Upper lobe of left lung (tissue), 6 donors: ENCODE results near the gene PLAC9. TPM values are rescaled to one million over a fixed set of nuclear protein-coding genes. Genes with fewer than 3 reads are reported as not detected.

ENCODE experiments used
- ATAC-seq, 2 donors: fragments of 200-7000 bp; cut with Tn5 transposase; one replicate each; pipeline ENCODE4 v1.9.1; 2022; ENCODE audit warnings: mild to moderate bottlenecking in 2 of 2, moderate library complexity in 2 of 2; ENCODE audit not compliant: low FRiP score in 2 of 2
- DNase-seq, 2 donors: peaks; one replicate each; pipeline ENCODE4 v3.0.0-alpha.2; 2019 to 2020
- H3K27ac ChIP-seq, 4 donors: fragments of 200-600 bp; sonication (generic); one replicate each; pipeline ENCODE4 v1.5.1; 2016 to 2019
- H3K27me3 ChIP-seq, 4 donors: fragments of 200-600 bp; sonication (generic); one replicate each; pipeline ENCODE4 v1.5.1; 2017 to 2019
- H3K36me3 ChIP-seq, 4 donors: fragments of 200-600 bp; sonication (generic); one replicate each; pipeline ENCODE4 v1.5.1; 2016 to 2019
- H3K4me1 ChIP-seq, 4 donors: fragments of 200-600 bp; sonication (generic); one replicate each; pipeline ENCODE4 v1.5.1; 2018 to 2019
- H3K4me3 ChIP-seq, 4 donors: fragments of 200-600 bp; sonication (generic); one replicate each; pipeline ENCODE4 v1.5.1; 2017 to 2019; ENCODE audit warnings: mild to moderate bottlenecking in 2 of 4, moderate library complexity in 1 of 4
- H3K9me3 ChIP-seq, 4 donors: fragments of 200-600 bp; sonication (generic); one replicate each; pipeline ENCODE4 v1.5.1; 2018 to 2019
- CTCF ChIP-seq, 6 experiments: fragments of 450-650 bp in 4 of 6; fragments of 200-600 bp in 2 of 6; sonication (generic) in 2 of 6; IDR thresholded peaks; one replicate each; pipeline ENCODE4 v1.5.1; 2016 to 2019; ENCODE audit warnings: antibody characterized with exemption in 6 of 6
- EP300 ChIP-seq, 4 donors: sonication (generic); formaldehyde crosslinking; IDR thresholded peaks; one replicate each; pipeline ENCODE4 v1.5.1; 2017; ENCODE audit warnings: antibody characterized with exemption in 4 of 4, control low read depth in 2 of 4
- POLR2A ChIP-seq, 4 donors: fragments of 450-650 bp; IDR thresholded peaks; one replicate each; pipeline ENCODE4 v1.5.1; 2016 to 2017; ENCODE audit warnings: antibody characterized with exemption in 4 of 4, mild to moderate bottlenecking in 2 of 4
- POLR2AphosphoS5 ChIP-seq, 2 donors: sonication (generic); formaldehyde crosslinking; IDR thresholded peaks; one replicate each; pipeline ENCODE4 v1.5.1; 2017; ENCODE audit warnings: antibody characterized with exemption in 2 of 2
- WGBS, 2 donors: methylation state at CpG; one replicate each; pipeline ENCODE4 v1.1.5; 2017 to 2018; 5-methylcytosine and 5-hydroxymethylcytosine counted together
- total RNA-seq, 6 donors: library from RNA; depleted of rRNA in 4 of 6; stranded (reverse); fragments of >200 nt in 4 of 6; gene quantifications; one replicate each; pipeline versions ENCODE4 v1.1.0 to v1.2.1, GENCODE V29; 2016 to 2021
- donor health status: DM: no; HTN: no; CAD: no; lungs with moderate emphysema.
- donor health status: DM: no; HTN: yes; CAD: no; lungs with severe emphysema.

Gene PLAC9
- total RNA-seq, 6 donors from 2014 or later = 7.9 to 82.9 (median 26.5) TPM; not detected in 2

GRCh38 chr10:80173466-80173865, 40.9 kb downstream of the PLAC9 start:
- H3K4me3 ChIP-seq = no peak overlapping the region
- H3K36me3 ChIP-seq = peaks cover 0 to 48% (median 19%) of the 10 kb centered on the region in 4 donors
- 34 to 61% methylated on average over 2 to 6 of the region's 6 CpGs for WGBS, 2 donors
- H3K4me1 ChIP-seq = peaks cover 45 to 82% (median 56%) of the 10 kb centered on the region in 4 donors
- DNase-seq (no peak), ATAC-seq (no peak)
- H3K27me3 ChIP-seq = no peaks in the 10 kb centered on the region
- TF ChIP-seq CTCF (IDR thresholded peaks at IDR 0.05) (no peak), POLR2AphosphoS5 (IDR thresholded peaks at IDR 0.05) (no peak), EP300 (IDR thresholded peaks at IDR 0.05) (no peak), POLR2A (IDR thresholded peaks at IDR 0.05) (no peak)
- peak overlapping the region in 1 of 4 donors; percentile 35 for H3K27ac ChIP-seq
- no peaks in the 10 kb centered on the region for H3K9me3 ChIP-seq

DNA sequence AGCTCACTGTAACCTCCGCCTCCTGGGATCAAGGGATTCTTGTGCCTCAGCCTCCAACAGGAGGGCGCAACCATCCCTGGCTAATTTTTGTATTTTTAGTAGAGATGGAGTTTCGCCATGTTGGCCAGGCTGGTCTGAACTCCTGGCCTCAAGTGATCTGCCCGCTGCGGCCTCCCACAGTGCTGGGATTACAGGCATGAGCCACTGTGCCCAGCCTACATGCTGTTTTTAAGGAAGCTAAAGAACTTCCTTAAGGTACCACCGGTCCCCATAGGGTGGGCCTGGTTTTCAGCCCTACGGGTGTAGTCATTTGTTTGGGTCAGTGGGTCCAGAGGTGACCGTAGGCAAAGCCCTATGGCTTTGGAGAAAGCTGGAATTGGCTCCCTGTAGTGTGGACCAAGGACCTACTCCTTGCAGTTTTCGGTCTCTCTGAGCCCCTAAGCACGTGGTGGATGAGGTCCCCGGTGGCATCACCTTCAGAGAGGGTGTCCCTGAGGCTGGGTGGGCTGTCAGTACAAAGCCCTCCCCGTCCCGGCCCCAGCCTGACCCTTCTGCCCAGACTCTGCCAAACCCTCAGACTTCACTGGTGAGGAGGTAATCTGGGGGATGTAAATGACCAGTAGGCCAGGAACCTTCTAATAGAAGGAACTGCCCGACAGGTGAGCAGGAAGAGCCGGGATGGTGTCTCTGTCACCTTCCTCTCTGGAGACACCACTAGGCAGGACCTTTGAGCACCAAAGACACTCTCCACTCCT, 42.3 kb downstream of the PLAC9 start:
- peaks cover 0 to 39% (median 13%) of the 10 kb centered on the region in 4 donors for H3K36me3 ChIP-seq
- DNase-seq (no peak), ATAC-seq (no peak)
- WGBS, 2 donors = 88 to 96% methylated on average over 7 to 15 of the region's 15 CpGs
- no peaks in the 10 kb centered on the region for H3K9me3 ChIP-seq
- no peaks in the 10 kb centered on the region for H3K27me3 ChIP-seq
- no peak overlapping the region for H3K4me3 ChIP-seq
- H3K4me1 ChIP-seq = peaks cover 45 to 75% (median 58%) of the 10 kb centered on the region in 4 donors
- TF ChIP-seq EP300 (IDR thresholded peaks at IDR 0.05) = no peak
- TF ChIP-seq CTCF (IDR thresholded peaks at IDR 0.05) = no peak
- no peak for TF ChIP-seq POLR2AphosphoS5 (IDR thresholded peaks at IDR 0.05)
- no peak for TF ChIP-seq POLR2A (IDR thresholded peaks at IDR 0.05)
- H3K27ac ChIP-seq = no peak overlapping the region

GRCh38 chr10:80176526-80176925, 44.0 kb downstream of the PLAC9 start:
- Histone ChIP-seq H3K4me3 (no peak overlapping the region), H3K4me1 (peaks cover 33 to 59% (median 47%) of the 10 kb centered on the region in 4 donors), H3K27me3 (no peaks in the 10 kb centered on the region), H3K27ac (peak overlapping the region in 1 of 4 donors; percentile 57), H3K9me3 (no peaks in the 10 kb centered on the region), H3K36me3 (peaks cover 0 to 32% (median 6%) of the 10 kb centered on the region in 4 donors)
- no peak for ATAC-seq
- 86 to 97% methylated on average over 3 to 6 of the region's 6 CpGs for WGBS, 2 donors
- DNase-seq = no peak
- TF ChIP-seq EP300 (IDR thresholded peaks at IDR 0.05) (no peak), POLR2A (IDR thresholded peaks at IDR 0.05) (no peak), POLR2AphosphoS5 (IDR thresholded peaks at IDR 0.05) (no peak)

DNA sequence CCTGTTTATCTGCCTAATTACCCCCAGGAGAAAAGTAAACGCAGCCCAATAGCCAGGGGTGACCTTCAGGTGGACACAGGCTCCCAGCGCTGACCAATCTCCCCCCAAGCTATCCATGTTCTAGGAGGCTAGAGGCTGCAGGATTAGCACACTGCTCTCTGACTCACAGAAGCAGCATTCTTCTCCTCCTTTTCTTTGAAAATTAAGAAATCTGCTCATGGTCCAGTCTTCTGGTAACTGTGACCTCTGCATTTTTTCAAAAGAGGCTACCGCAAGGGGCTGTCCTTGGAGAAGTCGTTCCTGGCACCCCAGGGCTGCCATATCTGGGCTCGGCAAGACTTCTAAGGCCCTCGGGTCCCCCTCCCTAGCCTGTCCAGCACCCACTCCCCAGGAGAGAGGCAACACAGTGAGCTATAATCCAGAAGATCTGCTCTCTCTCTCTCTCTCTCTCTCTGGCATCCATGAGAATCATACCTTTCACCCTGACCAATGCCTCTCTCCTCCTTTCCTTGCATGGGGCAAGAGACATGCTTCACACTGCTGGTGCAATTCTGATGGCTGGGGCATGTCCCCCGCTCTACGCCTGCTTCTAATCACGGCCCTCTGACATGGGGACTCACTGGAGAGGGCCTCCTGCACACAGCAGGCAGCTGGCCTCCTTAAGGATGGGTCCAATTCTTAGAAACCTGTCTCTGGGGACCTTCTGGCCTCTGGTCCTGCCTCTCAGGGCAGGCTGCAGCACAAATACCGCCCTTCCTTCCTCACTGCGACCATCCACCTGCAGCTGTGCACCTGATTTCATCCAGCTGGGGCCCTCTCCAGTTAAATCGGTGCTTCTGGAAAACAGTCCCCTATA, 45.5 kb downstream of the PLAC9 start:
- peak in 1 of 2 donors; percentile 48 for ATAC-seq
- DNase-seq = no peak
- Histone ChIP-seq H3K4me3 (no peak overlapping the region), H3K4me1 (peaks cover 20 to 50% (median 33%) of the 10 kb centered on the region in 4 donors), H3K27ac (peak overlapping the region in 2 of 4 donors; percentile 26 to 57), H3K36me3 (peaks cover 0 to 18% (median under 1%) of the 10 kb centered on the region in 4 donors), H3K27me3 (no peaks in the 10 kb centered on the region), H3K9me3 (no peaks in the 10 kb centered on the region)
- TF ChIP-seq CTCF (IDR thresholded peaks at IDR 0.05) (no peak), POLR2A (IDR thresholded peaks at IDR 0.05) (no peak), POLR2AphosphoS5 (IDR thresholded peaks at IDR 0.05) (no peak), EP300 (IDR thresholded peaks at IDR 0.05) (no peak)
- WGBS, 2 donors = 84 to 90% methylated on average over 11 to 12 of the region's 12 CpGs

DNA sequence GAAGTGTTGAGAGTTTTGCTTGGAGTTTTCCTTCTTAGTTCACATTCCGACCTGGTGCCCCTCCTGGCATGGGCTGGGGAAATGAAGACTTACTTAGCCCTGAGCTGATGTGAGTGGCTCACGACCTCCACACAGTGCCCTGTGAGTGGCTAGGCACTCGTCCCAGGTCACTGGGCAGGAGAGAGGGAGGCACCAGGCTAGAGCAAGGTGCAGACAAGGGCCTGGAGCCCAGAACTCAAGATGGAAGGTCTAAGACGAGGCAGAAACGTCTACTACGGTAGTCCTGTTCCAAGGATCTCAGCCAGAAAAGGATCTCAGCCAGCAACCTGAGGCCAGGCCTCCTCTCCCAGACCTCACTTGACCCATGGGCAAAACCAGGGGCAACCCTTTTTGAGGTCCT, 50.5 kb downstream of the PLAC9 start:
- H3K9me3 ChIP-seq = no peaks in the 10 kb centered on the region
- 82 to 87% methylated on average over 5 to 6 of the region's 6 CpGs for WGBS, 2 donors
- H3K27me3 ChIP-seq = no peaks in the 10 kb centered on the region
- peaks cover 32 to 61% (median 36%) of the 10 kb centered on the region in 4 donors for H3K4me1 ChIP-seq
- DNase-seq (no peak), ATAC-seq (no peak)
- peak overlapping the region in 1 of 4 donors; percentile 23 for H3K27ac ChIP-seq
- no peak overlapping the region for H3K4me3 ChIP-seq
- TF ChIP-seq CTCF (IDR thresholded peaks at IDR 0.05) = no peak
- TF ChIP-seq EP300 (IDR thresholded peaks at IDR 0.05) = no peak
- TF ChIP-seq POLR2A (IDR thresholded peaks at IDR 0.05) = no peak
- TF ChIP-seq POLR2AphosphoS5 (IDR thresholded peaks at IDR 0.05) = no peak
- peaks cover 0 to 9% (median 0%) of the 10 kb centered on the region in 4 donors for H3K36me3 ChIP-seq
